Measurements from ENCODE around the gene ACVR1B.

DNA sequence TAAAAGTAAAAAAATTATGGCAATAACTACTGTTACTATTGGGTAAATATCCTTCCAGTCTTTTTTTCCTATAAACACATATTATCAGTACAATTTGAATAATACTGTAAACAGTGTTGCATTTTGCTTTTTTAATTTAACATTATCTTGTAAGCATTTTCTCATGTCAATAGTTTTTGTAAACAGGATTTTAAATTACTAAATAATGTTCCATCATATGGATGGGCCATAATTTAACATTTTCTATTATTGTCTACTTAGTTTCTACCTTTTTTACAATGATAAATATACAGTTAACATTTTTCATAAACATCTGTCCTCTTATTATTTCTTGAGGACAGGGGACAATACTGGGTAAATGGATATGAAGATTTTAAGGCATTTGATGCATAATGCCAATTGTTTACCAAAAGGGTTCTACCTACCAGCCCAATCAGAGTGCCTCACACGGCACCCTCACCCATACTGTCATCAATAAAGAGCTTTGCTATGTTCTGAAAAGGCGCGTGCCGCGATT is 759 bp upstream of the ACVR1B start:
- TF ChIP-seq, protein P1, sequence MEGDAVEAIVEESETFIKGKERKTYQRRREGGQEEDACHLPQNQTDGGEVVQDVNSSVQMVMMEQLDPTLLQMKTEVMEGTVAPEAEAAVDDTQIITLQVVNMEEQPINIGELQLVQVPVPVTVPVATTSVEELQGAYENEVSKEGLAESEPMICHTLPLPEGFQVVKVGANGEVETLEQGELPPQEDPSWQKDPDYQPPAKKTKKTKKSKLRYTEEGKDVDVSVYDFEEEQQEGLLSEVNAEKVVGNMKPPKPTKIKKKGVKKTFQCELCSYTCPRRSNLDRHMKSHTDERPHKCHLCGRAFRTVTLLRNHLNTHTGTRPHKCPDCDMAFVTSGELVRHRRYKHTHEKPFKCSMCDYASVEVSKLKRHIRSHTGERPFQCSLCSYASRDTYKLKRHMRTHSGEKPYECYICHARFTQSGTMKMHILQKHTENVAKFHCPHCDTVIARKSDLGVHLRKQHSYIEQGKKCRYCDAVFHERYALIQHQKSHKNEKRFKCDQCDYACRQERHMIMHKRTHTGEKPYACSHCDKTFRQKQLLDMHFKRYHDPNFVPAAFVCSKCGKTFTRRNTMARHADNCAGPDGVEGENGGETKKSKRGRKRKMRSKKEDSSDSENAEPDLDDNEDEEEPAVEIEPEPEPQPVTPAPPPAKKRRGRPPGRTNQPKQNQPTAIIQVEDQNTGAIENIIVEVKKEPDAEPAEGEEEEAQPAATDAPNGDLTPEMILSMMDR (IDR thresholded peaks at IDR 0.05), result no peak
- TF ChIP-seq POLR2A (IDR thresholded peaks at IDR 0.05), result no peak
